Measurements from ENCODE around the gene B4GALT2. TPM values are rescaled to one million over a fixed set of nuclear protein-coding genes. Genes with fewer than 3 reads are reported as not detected.

B4GALT2 gene
- total and polyA plus RNA-seq, 9 of the 15 experiments (the other 6 are each of a cell fraction or from before 2014, with no cell fraction given), result 1.3 to 86.8 (median 43.8) TPM

DNA sequence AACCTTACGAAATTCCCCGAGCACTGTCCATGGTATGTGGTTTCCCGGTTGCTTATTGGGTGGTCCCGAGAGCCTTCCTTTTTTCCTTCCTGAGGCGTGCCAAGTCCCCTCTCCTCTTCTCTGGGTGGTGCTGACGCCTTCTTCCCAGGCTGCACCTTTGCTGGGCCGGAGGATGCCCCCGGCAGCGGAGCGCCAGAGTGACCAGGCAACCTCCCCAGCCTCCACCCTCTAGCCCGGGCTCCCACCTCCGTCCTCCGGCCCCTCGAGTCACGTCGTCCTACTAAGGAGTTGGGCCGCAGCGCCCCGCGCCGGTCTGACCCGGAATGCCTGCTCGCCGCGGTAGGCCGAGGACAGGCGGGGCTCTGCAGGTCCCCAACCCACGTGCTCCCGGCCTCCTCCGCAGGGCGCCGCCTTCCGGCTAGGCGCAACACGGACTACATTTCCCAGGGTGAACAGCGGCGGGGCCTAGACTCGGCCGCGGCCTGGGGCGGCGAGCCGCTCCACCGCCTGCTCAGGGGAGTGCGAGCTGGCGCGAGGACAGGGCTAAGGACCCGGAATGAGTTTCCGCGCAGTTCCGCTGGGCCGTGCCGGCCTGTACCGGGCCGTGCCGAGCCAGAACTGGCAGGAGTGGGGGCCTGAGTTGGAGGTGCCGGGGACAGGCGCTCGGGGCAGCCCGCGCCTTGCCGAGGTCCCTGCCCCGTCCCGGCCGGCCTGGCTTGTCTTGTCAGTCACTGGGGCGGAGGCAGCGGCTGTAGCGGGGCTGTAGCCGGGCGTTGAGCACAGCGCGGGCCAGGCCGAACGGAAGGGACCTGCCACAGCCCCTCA lies 32.6 kb upstream of the B4GALT2 start, which contains the start of gene IPO13 (continued):
- TF ChIP-seq, protein P1, sequence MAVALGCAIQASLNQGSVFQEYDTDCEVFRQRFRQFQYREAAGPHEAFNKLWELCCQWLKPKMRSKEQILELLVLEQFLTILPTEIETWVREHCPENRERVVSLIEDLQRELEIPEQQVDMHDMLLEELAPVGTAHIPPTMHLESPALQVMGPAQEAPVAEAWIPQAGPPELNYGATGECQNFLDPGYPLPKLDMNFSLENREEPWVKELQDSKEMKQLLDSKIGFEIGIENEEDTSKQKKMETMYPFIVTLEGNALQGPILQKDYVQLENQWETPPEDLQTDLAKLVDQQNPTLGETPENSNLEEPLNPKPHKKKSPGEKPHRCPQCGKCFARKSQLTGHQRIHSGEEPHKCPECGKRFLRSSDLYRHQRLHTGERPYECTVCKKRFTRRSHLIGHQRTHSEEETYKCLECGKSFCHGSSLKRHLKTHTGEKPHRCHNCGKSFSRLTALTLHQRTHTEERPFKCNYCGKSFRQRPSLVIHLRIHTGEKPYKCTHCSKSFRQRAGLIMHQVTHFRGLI (CRISPR knock-in tag; IDR thresholded peaks at IDR 0.05), result no peak
- TF ChIP-seq MTF1 (CRISPR knock-in tag; IDR thresholded peaks at IDR 0.05; ENCODE audit: borderline replicate concordance), result no peak
- no peak for TF ChIP-seq ZNF507 (tag; conservative IDR thresholded peaks at IDR 0.05)
- no peak for TF ChIP-seq CSDE1 (IDR thresholded peaks at IDR 0.05)
- TF ChIP-seq XRCC3 (IDR thresholded peaks at IDR 0.05), result no peak
- TF ChIP-seq, protein P2, sequence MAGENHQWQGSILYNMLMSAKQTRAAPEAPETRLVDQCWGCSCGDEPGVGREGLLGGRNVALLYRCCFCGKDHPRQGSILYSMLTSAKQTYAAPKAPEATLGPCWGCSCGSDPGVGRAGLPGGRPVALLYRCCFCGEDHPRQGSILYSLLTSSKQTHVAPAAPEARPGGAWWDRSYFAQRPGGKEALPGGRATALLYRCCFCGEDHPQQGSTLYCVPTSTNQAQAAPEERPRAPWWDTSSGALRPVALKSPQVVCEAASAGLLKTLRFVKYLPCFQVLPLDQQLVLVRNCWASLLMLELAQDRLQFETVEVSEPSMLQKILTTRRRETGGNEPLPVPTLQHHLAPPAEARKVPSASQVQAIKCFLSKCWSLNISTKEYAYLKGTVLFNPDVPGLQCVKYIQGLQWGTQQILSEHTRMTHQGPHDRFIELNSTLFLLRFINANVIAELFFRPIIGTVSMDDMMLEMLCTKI (IDR thresholded peaks at IDR 0.05; ENCODE audit: partially characterized antibody), result no peak
- 0 out of 2 replicates have a peak, but pooled peaks have one; percentile 47 for TF ChIP-seq ZFPM2 (CRISPR knock-in tag; IDR thresholded peaks at IDR 0.05)
- TF ChIP-seq ZBTB17 (CRISPR knock-in tag; IDR thresholded peaks at IDR 0.05), result peak; percentile 68; the same call in 1 of the 2 replicates
- TF ChIP-seq YY1 (IDR thresholded peaks at IDR 0.05; ENCODE audit: borderline replicate concordance in 1 of 3, control insufficient read depth in 1 of 3, extremely low read depth in 1 of 3, insufficient read depth in 3 of 3, insufficient read length in 1 of 3, insufficient replicate concordance in 2 of 3, low read depth in 1 of 3, low read length in 2 of 3), result peak in 2 of 3 experiments; percentile 4 to 62
- peak; percentile 63 for TF ChIP-seq HMGN3 (IDR thresholded peaks at IDR 0.05; ENCODE audit: borderline replicate concordance, extremely low read depth, insufficient read length, low read depth, low read length)
- TF ChIP-seq HNRNPLL (IDR thresholded peaks at IDR 0.05; ENCODE audit: low read depth, low read length, poor library complexity, severe bottlenecking), result no peak

All from K562 (cell line).